ENCODE measurements around the gene CHRNA4. TPM values are rescaled to one million over a fixed set of nuclear protein-coding genes. Genes with fewer than 3 reads are reported as not detected.

CHRNA4 gene
- total RNA-seq, 2 donors from 2014 or later, result not detected

GRCh38 chr20:63346131-63347080 is 14.7 kb downstream of the CHRNA4 start:
- H3K27ac ChIP-seq, result no peak overlapping the region
- H3K27me3 ChIP-seq (replicated peaks; ENCODE audit: insufficient read depth), result no peaks in the 10 kb centered on the region
- H3K9me3 ChIP-seq, result no peaks in the 10 kb centered on the region
- H3K4me3 ChIP-seq, result no peak overlapping the region
- no peaks in the 10 kb centered on the region for H3K36me3 ChIP-seq
- DNase-seq (ENCODE audit: low spot score), result no peak
- no peak for ATAC-seq (ENCODE audit: insufficient number of reproducible peaks, low FRiP score, low read depth)
- no peak for TF ChIP-seq CTCF (IDR thresholded peaks at IDR 0.05)
- no peaks in the 10 kb centered on the region for H3K4me1 ChIP-seq (ENCODE audit: control insufficient read depth in 1 of 2, low read depth in 2 of 2)

- no peak for DNase-seq (ENCODE audit: low spot score)
- TF ChIP-seq CTCF (IDR thresholded peaks at IDR 0.05), result no peak
- H3K27me3 ChIP-seq (replicated peaks; ENCODE audit: insufficient read depth), result no peaks in the 10 kb centered on the region
Observed at GRCh38 chr20:63345328-63346100, 15.6 kb downstream of the CHRNA4 start.

GRCh38 chr20:63344616-63345327 is 16.4 kb downstream of the CHRNA4 start:
- DNase-seq (ENCODE audit: low spot score) (no peak), ATAC-seq (ENCODE audit: insufficient number of reproducible peaks, low FRiP score, low read depth) (no peak)
- no peak for TF ChIP-seq CTCF (IDR thresholded peaks at IDR 0.05)
- no peak overlapping the region for H3K4me3 ChIP-seq
- H3K4me1 ChIP-seq (ENCODE audit: control insufficient read depth in 1 of 2, low read depth in 2 of 2), result no peaks in the 10 kb centered on the region
- no peaks in the 10 kb centered on the region for H3K9me3 ChIP-seq
- no peaks in the 10 kb centered on the region for H3K27me3 ChIP-seq (replicated peaks; ENCODE audit: insufficient read depth)
- no peak overlapping the region for H3K27ac ChIP-seq
- H3K36me3 ChIP-seq, result no peaks in the 10 kb centered on the region

More at GRCh38 chr20:63345328-63346100, 15.6 kb downstream of the CHRNA4 start:
- Histone ChIP-seq H3K4me3 (no peak overlapping the region), H3K36me3 (no peaks in the 10 kb centered on the region), H3K27ac (no peak overlapping the region), H3K4me1 (ENCODE audit: control insufficient read depth in 1 of 2, low read depth in 2 of 2) (no peaks in the 10 kb centered on the region), H3K9me3 (no peaks in the 10 kb centered on the region)
- no peak for ATAC-seq (ENCODE audit: insufficient number of reproducible peaks, low FRiP score, low read depth)

GRCh38 chr20:63343460-63344445 is 17.4 kb downstream of the CHRNA4 start:
- no peaks in the 10 kb centered on the region for H3K36me3 ChIP-seq
- H3K27ac ChIP-seq, result no peak overlapping the region
- no peaks in the 10 kb centered on the region for H3K4me1 ChIP-seq (ENCODE audit: control insufficient read depth in 1 of 2, low read depth in 2 of 2)
- DNase-seq (ENCODE audit: low spot score), result no peak
- H3K4me3 ChIP-seq, result no peak overlapping the region
- no peak for ATAC-seq (ENCODE audit: insufficient number of reproducible peaks, low FRiP score, low read depth)
- H3K27me3 ChIP-seq (replicated peaks; ENCODE audit: insufficient read depth), result no peaks in the 10 kb centered on the region
- no peaks in the 10 kb centered on the region for H3K9me3 ChIP-seq
- no peak for TF ChIP-seq CTCF (IDR thresholded peaks at IDR 0.05)
